ENCODE measurements around the gene HOXA5. TPM values are rescaled to one million over a fixed set of nuclear protein-coding genes. Genes with fewer than 3 reads are reported as not detected.

The HOXA5 gene
- total RNA-seq, 1 donor from 2014 or later: 3.2 TPM

DNA sequence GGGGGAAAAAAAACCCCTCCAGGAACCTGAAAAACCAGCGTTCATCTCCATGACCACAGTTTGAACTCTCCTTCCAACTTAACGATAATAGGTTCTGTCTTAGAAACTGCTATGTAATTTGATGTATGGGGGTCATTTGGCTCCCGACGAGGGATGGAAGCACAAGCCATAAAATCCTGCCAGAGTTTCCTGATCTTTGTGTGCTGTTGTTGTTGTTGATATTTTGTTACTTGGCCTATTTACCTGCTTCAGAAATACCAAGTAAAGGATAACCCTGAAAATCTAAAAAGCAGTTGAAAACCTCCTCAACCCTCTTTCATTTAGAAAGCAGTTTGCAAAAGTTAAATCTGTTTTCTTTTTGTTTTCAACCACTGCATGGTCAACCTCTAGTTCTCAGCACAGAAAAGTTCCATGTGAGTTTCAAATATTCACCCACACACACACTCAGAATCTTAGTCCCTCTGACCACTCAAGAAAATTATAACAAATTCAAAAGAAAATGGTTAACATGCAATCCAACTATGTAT is 31.7 kb downstream of the HOXA5 start:
- peaks cover 94% of the 10 kb centered on the region for H3K27me3 Mint-ChIP-seq (ENCODE audit: low read depth)
- peak overlapping the region; percentile 86 for H3K4me3 Mint-ChIP-seq
- no peaks in the 10 kb centered on the region for H3K9me3 Mint-ChIP-seq
- H3K4me1 Mint-ChIP-seq: peaks cover 55% of the 10 kb centered on the region
- TF ChIP-seq, protein P1, sequence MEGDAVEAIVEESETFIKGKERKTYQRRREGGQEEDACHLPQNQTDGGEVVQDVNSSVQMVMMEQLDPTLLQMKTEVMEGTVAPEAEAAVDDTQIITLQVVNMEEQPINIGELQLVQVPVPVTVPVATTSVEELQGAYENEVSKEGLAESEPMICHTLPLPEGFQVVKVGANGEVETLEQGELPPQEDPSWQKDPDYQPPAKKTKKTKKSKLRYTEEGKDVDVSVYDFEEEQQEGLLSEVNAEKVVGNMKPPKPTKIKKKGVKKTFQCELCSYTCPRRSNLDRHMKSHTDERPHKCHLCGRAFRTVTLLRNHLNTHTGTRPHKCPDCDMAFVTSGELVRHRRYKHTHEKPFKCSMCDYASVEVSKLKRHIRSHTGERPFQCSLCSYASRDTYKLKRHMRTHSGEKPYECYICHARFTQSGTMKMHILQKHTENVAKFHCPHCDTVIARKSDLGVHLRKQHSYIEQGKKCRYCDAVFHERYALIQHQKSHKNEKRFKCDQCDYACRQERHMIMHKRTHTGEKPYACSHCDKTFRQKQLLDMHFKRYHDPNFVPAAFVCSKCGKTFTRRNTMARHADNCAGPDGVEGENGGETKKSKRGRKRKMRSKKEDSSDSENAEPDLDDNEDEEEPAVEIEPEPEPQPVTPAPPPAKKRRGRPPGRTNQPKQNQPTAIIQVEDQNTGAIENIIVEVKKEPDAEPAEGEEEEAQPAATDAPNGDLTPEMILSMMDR (conservative IDR thresholded peaks at IDR 0.05): no peak
- no peak for DNase-seq (ENCODE audit: low read depth, low spot score)
- H3K36me3 Mint-ChIP-seq (ENCODE audit: low read depth): peaks cover 9% of the 10 kb centered on the region
- H3K27ac Mint-ChIP-seq (ENCODE audit: unreplicated experiment): no peak overlapping the region

DNA sequence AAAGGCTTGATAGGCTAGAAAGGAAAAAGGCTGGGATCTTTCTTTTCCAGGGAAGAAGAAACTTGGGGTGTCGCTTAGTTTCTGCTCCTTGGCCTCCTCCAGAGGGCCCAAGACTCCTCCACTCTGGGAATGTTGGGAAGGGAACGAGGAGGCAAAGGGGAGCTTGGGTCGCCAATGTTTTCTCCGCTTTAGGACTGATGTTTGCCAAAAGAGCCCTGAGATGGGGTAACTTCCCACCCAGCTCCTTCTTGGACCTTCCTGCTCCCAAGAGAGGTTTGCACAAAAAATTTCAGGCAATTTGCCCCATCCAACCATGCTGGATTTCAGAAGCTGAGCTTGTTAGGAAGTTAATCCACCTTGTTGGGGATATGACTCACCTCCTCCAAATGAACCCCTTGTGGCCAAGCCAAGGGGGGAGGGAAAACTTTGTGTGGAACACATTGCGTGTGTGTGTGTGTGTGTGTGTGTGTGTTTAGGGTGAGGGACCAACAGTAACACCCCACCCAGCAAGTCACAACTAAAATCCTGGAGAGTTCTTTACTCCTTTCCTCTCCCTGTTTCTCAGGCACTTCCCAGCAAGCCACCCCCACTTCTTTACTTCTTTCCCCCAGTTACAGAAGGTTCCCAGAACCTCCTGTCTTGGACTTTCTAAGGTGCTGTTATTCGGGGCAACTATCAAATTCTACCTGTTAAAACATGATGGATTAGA is 32.3 kb downstream of the HOXA5 start:
- Mint-ChIP-seq H3K27me3 (ENCODE audit: low read depth) (peaks cover 93% of the 10 kb centered on the region), H3K4me1 (peaks cover 58% of the 10 kb centered on the region), H3K27ac (ENCODE audit: unreplicated experiment) (no peak overlapping the region), H3K9me3 (no peaks in the 10 kb centered on the region), H3K36me3 (ENCODE audit: low read depth) (peaks cover 9% of the 10 kb centered on the region), H3K4me3 (peak overlapping the region; percentile 86)
- TF ChIP-seq, protein P1 (conservative IDR thresholded peaks at IDR 0.05): no peak
- no peak for DNase-seq (ENCODE audit: low read depth, low spot score)

DNA sequence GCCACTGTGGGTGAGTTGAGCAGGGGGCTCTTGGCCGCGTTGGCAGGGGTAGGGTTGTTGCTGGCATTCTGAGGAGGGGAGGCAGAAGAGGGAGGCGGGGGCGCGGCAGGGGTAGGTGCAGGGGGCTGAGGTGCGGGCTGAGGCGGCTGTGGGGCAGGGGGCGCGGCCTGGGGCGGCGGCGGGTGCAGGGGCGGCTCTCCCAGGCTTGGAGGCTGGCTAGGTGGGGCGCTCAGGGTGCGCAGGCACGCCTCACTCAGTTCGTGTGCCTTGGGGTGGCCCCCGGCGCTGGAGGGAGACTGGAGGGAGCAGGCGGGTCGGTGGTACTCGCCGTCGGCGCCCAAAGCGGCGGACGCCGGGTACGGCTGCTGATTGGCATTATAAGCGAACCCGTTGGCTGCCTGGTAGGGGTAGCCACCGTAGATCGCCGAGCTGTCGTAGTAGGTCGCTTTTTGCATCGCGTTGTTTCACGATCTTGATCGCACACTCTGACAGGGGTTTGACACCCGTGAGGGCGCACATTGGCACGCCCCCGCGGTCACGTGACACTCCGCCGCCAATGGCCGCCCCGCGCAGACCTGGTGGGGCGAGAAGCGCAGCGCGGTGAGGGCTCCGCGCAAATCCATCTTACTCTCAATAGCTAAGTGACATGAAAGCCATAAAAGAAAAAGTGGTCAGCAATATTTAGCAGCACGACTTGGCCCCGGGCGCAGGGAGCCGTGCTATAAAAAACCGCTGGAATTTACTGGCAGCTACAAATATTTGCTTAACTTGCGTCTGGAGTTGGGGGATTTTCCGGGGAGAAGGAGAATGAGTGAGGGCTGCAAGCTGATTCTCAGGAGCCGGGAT is 33.1 kb downstream of the HOXA5 start:
- H3K4me1 Mint-ChIP-seq: peaks cover 66% of the 10 kb centered on the region
- H3K27me3 Mint-ChIP-seq (ENCODE audit: low read depth): peaks cover 93% of the 10 kb centered on the region
- H3K9me3 Mint-ChIP-seq: no peaks in the 10 kb centered on the region
- TF ChIP-seq, protein P1 (conservative IDR thresholded peaks at IDR 0.05): no peak
- no peak overlapping the region for H3K27ac Mint-ChIP-seq (ENCODE audit: unreplicated experiment)
- no peak for DNase-seq (ENCODE audit: low read depth, low spot score)
- peaks cover 9% of the 10 kb centered on the region for H3K36me3 Mint-ChIP-seq (ENCODE audit: low read depth)
- peak overlapping the region; percentile 99 for H3K4me3 Mint-ChIP-seq

DNA sequence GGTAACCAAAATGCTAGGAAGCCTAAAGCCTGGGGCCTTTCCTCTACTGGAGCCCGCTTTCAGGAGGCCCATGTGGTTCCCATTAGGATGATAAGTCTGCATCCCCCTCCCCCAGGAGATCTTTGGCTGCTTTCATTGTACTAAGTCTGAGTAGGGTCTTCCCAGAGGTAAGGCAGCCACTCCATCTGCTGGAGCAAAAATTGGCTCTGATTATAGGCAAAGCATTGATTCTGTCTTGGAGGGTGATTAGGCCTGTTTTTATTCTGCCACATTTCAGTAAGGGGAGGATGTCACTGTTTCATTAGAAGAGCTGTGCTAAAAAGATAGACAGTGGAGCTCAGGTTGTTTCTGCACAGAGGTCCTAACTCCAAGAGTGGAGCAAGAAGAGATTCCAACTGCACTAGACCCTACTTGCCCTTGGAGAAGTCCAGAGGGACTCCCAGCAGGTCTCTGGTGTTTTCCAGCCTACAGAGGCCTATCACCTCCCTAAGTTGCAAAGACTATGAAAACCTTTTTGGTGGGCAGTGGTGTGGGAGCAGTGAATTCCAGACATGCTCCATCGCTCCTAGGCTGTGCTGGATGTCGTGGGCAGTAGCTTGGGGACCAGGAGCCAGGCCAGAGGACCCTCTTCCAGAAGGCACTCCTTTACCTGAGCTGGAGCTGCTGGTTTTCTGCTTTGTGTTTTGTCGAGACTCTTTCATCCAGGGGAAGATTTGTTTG is 33.9 kb downstream of the HOXA5 start:
- TF ChIP-seq, protein P1 (conservative IDR thresholded peaks at IDR 0.05): no peak
- Mint-ChIP-seq H3K4me3 (peak overlapping the region; percentile 99), H3K36me3 (ENCODE audit: low read depth) (peaks cover 9% of the 10 kb centered on the region)

More for the DNA sequence above, 33.9 kb downstream of the HOXA5 start:
- Mint-ChIP-seq H3K9me3 (no peaks in the 10 kb centered on the region), H3K27me3 (ENCODE audit: low read depth) (peaks cover 93% of the 10 kb centered on the region), H3K27ac (ENCODE audit: unreplicated experiment) (no peak overlapping the region), H3K4me1 (peaks cover 67% of the 10 kb centered on the region)
- DNase-seq (ENCODE audit: low read depth, low spot score): no peak
